H9 (cell line): Measurements from ENCODE around the gene SPRY2. TPM values are rescaled to one million over a fixed set of nuclear protein-coding genes. Genes with fewer than 3 reads are reported as not detected.

Experiments used
- DNase-seq: peaks from one replicate; pipeline ENCODE4 v3.0.0-alpha.2; 2017
- H2AFZ ChIP-seq: one replicate; pipeline ENCODE4 v1.6.1; 2013; ENCODE audit warnings: mild to moderate bottlenecking, low read length, control low read depth, moderate library complexity
- H2AK5ac ChIP-seq: 2 replicates; pipeline ENCODE4 v1.6.1; 2013; ENCODE audit warnings: low read length, control low read depth, mixed read lengths; ENCODE audit not compliant: insufficient read length
- H2BK120ac ChIP-seq: one replicate; pipeline ENCODE4 v1.6.1; 2013; ENCODE audit warnings: low read depth, mild to moderate bottlenecking, low read length, control low read depth, inconsistent platforms; ENCODE audit not compliant: poor library complexity, severe bottlenecking
- H2BK12ac ChIP-seq: 2 replicates; pipeline ENCODE4 v1.6.1; 2013; ENCODE audit warnings: low read length, control low read depth, mixed read lengths, low read depth; ENCODE audit not compliant: insufficient read length
- H2BK15ac ChIP-seq: 2 replicates; pipeline ENCODE4 v1.6.1; 2013; ENCODE audit warnings: low read depth, low read length, control low read depth
- H2BK20ac ChIP-seq: one replicate; pipeline ENCODE4 v1.6.1; 2013; ENCODE audit warnings: low read depth, mild to moderate bottlenecking, low read length, control low read depth, inconsistent platforms; ENCODE audit not compliant: poor library complexity, severe bottlenecking
- H2BK5ac ChIP-seq: 2 replicates; pipeline ENCODE4 v1.6.1; 2013; ENCODE audit warnings: low read length, control low read depth, mixed read lengths; ENCODE audit not compliant: insufficient read length
- H3K14ac ChIP-seq: 2 replicates; pipeline ENCODE4 v1.6.1; 2013; ENCODE audit warnings: low read length, control low read depth; ENCODE audit not compliant: insufficient read depth
- H3K18ac ChIP-seq: 2 replicates; pipeline ENCODE4 v1.6.1; 2013; ENCODE audit warnings: low read depth, mild to moderate bottlenecking, mixed read lengths, low read length, control low read depth; ENCODE audit not compliant: insufficient read length
- H3K23ac ChIP-seq: 2 replicates; pipeline ENCODE4 v1.6.1; 2013; ENCODE audit warnings: low read length, control low read depth, mixed read lengths, low read depth; ENCODE audit not compliant: insufficient read length
- H3K23me2 ChIP-seq: 2 replicates; pipeline ENCODE4 v1.6.1; 2013; ENCODE audit warnings: low read depth, mild to moderate bottlenecking, mixed read lengths, low read length, control low read depth; ENCODE audit not compliant: insufficient read length, poor library complexity, severe bottlenecking
- H3K27ac ChIP-seq: 2 replicates; pipeline ENCODE4 v1.5.1; 2013; ENCODE audit warnings: low read length, control low read depth, mixed read lengths, low read depth; ENCODE audit not compliant: insufficient read length
- H3K27me3 ChIP-seq: 2 replicates; pipeline ENCODE4 v1.6.1; 2013; ENCODE audit warnings: low read length, control low read depth, inconsistent platforms; ENCODE audit not compliant: insufficient read depth
- H3K4ac ChIP-seq: 2 replicates; pipeline ENCODE4 v1.6.1; 2013; ENCODE audit warnings: low read depth, mild to moderate bottlenecking, control low read depth, inconsistent platforms, low read length, moderate library complexity
- H3K4me1 ChIP-seq: 2 replicates; pipeline ENCODE4 v1.6.1; 2013; ENCODE audit warnings: low read length, control low read depth, inconsistent platforms; ENCODE audit not compliant: insufficient read depth
- H3K4me2 ChIP-seq: 2 replicates; pipeline ENCODE4 v1.6.1; 2013; ENCODE audit warnings: low read length, control low read depth, mixed read lengths; ENCODE audit not compliant: insufficient read length, insufficient read depth
- H3K56ac ChIP-seq: 2 replicates; pipeline ENCODE4 v1.6.1; 2013; ENCODE audit warnings: low read depth, mild to moderate bottlenecking, mixed read lengths, low read length, control low read depth; ENCODE audit not compliant: insufficient read length
- H3K79me1 ChIP-seq: 2 replicates; pipeline ENCODE4 v1.6.1; 2013; ENCODE audit warnings: low read depth, mild to moderate bottlenecking, moderate library complexity, low read length, control low read depth, inconsistent platforms; ENCODE audit not compliant: insufficient read depth, poor library complexity, severe bottlenecking
- H3K79me2 ChIP-seq: 2 replicates; pipeline ENCODE4 v1.6.1; 2013; ENCODE audit warnings: low read length, control low read depth, inconsistent platforms; ENCODE audit not compliant: insufficient read depth
- H3K9ac ChIP-seq: 2 replicates; pipeline ENCODE4 v1.6.1; 2013; ENCODE audit warnings: low read length, control low read depth, mixed read lengths; ENCODE audit not compliant: insufficient read length; ENCODE audit errors: extremely low read depth
- H3K9me3 ChIP-seq: one replicate; pipeline ENCODE4 v1.6.1; 2013; ENCODE audit warnings: low read depth, low read length, inconsistent platforms; ENCODE audit not compliant: control insufficient read depth
- H3T11ph ChIP-seq: one replicate; pipeline ENCODE4 v1.6.1; 2013; ENCODE audit warnings: mild to moderate bottlenecking, low read length, control low read depth, inconsistent platforms
- H4K20me1 ChIP-seq: one replicate; pipeline ENCODE4 v1.6.1; 2013; ENCODE audit not compliant: control insufficient read depth, insufficient read length, insufficient read depth
- H4K5ac ChIP-seq: 2 replicates; pipeline ENCODE4 v1.6.1; 2013; ENCODE audit warnings: low read depth, mild to moderate bottlenecking, mixed read lengths, low read length, control low read depth; ENCODE audit not compliant: insufficient read length
- H4K8ac ChIP-seq: replicated peaks from 2 replicates; pipeline ENCODE4 v1.6.1; 2013; ENCODE audit warnings: low read length, control low read depth, mixed read lengths, low read depth; ENCODE audit not compliant: insufficient read length
- H4K91ac ChIP-seq: 2 replicates; pipeline ENCODE4 v1.6.1; 2013; ENCODE audit warnings: low read depth, mild to moderate bottlenecking, moderate library complexity, mixed read lengths, low read length, control low read depth; ENCODE audit not compliant: insufficient read length
- H3K27ac Mint-ChIP-seq, 3 experiments: 2 replicates in 2 of 3; 3 replicates in 1 of 3; pipeline ENCODE4 v1.8.0; 2020 to 2021; ENCODE audit warnings: mixed read lengths in 3 of 3, mild to moderate bottlenecking in 1 of 3, moderate library complexity in 1 of 3
- H3K27me3 Mint-ChIP-seq: 2 replicates; pipeline ENCODE4 v1.8.0; 2021; ENCODE audit warnings: low read depth, mild to moderate bottlenecking, moderate library complexity, mixed read lengths
- H3K36me3 Mint-ChIP-seq, 3 experiments: 2 replicates in 2 of 3; 3 replicates in 1 of 3; pipeline ENCODE4 v1.8.0; 2020 to 2021; ENCODE audit warnings: low read depth in 3 of 3, mixed read lengths in 3 of 3; ENCODE audit not compliant: insufficient read depth in 1 of 3
- H3K4me1 Mint-ChIP-seq, 2 experiments: 2 replicates each; pipeline ENCODE4 v1.8.0; 2020; ENCODE audit warnings: mixed read lengths in 2 of 2
- H3K4me3 Mint-ChIP-seq, 2 experiments: 2 replicates in 1 of 2; 3 replicates in 1 of 2; pipeline ENCODE4 v1.8.0; 2020 to 2021; ENCODE audit warnings: mild to moderate bottlenecking in 2 of 2, mixed read lengths in 2 of 2, moderate library complexity in 1 of 2
- H3K9me3 Mint-ChIP-seq, 2 experiments: 2 replicates in 1 of 2; 3 replicates in 1 of 2; pipeline ENCODE4 v1.8.0; 2020; ENCODE audit warnings: mild to moderate bottlenecking in 2 of 2, mixed read lengths in 2 of 2, moderate library complexity in 1 of 2
- WGBS: extraction: QIAGEN DNeasy Blood & Tissue Kit; methylation state at CpG from one replicate; pipeline ENCODE4 v1.1.7; 2013; ENCODE audit warnings: missing lambda C conversion rate, low lambda C conversion rate, mixed read lengths; ENCODE audit not compliant: insufficient read length; ENCODE audit errors: extremely low coverage; 5-methylcytosine and 5-hydroxymethylcytosine counted together
- total RNA-seq: library from RNA; stranded (reverse); gene quantifications from 2 replicates; pipeline ENCODE4 v1.2.1, GENCODE V29; 2021
- TF ChIP-seq, protein P1 (sequence below): fragments of 200-600 bp; sonication (generic); conservative IDR thresholded peaks from 3 replicates; pipeline ENCODE4 v1.8.0; 2021; ENCODE audit warnings: antibody characterized with exemption, mild to moderate bottlenecking

Gene SPRY2
- total RNA-seq, 1 experiment from 2014 or later, result 56.4 TPM

DNA sequence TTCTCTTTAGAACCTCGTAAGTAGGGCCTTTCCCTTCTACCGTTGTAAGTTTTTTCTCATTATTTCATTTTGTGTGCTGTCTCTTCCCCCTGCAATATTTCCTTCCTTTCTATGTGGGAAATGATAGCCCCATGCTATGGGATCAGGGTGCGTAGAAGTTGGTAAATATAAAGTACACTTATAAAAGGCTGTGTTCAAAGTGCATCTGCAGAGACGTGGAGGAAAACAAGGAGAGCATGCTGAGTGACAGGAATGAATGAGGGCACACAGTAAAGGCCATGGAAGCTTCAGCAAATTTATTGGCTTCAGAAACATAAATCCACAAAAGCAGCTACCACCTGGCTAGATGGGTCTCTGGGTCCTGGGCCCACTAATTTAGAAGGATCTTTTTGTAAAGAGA is 21.6 kb upstream of the SPRY2 start:
- Histone ChIP-seq H4K5ac (no peak overlapping the region), H3K9me3 (no peaks in the 10 kb centered on the region), H2AFZ (no peak overlapping the region), H2BK5ac (no peak overlapping the region), H3K18ac (no peak overlapping the region), H2BK15ac (no peak overlapping the region), H3K23me2 (peaks cover 2% of the 10 kb centered on the region), H3K4ac (no peak overlapping the region), H3K79me2 (no peaks in the 10 kb centered on the region), H3K79me1 (no peaks in the 10 kb centered on the region), H3K14ac (no peak overlapping the region), H3K4me2 (no peak overlapping the region), H3K4me1 (peaks cover 5% of the 10 kb centered on the region; the same call in 1 of the 2 replicates), H4K20me1 (no peaks in the 10 kb centered on the region), H3K9ac (no peak overlapping the region), H3K27ac (no peak overlapping the region), H2BK12ac (no peak overlapping the region), H4K8ac (no peak overlapping the region), H3T11ph (no peak overlapping the region), H4K91ac (no peak overlapping the region), H3K56ac (no peak overlapping the region), H3K23ac (no peak overlapping the region), H2AK5ac (no peak overlapping the region), H3K27me3 (no peaks in the 10 kb centered on the region), H2BK120ac (no peak overlapping the region), H2BK20ac (no peak overlapping the region)
- Mint-ChIP-seq H3K9me3 (no peaks in the 10 kb centered on the region), H3K27ac (peak overlapping the region; percentile 18 to 65 (median 20); a peak in 2 of 7 replicates), H3K36me3 (peaks cover 0 to 2% (median 0%) of the 10 kb centered on the region in 3 experiments; a peak in 1 of 7 replicates), H3K4me1 (peaks cover 26 to 32% of the 10 kb centered on the region in 2 experiments), H3K27me3 (no peaks in the 10 kb centered on the region), H3K4me3 (no peak overlapping the region)
- TF ChIP-seq, protein P1, sequence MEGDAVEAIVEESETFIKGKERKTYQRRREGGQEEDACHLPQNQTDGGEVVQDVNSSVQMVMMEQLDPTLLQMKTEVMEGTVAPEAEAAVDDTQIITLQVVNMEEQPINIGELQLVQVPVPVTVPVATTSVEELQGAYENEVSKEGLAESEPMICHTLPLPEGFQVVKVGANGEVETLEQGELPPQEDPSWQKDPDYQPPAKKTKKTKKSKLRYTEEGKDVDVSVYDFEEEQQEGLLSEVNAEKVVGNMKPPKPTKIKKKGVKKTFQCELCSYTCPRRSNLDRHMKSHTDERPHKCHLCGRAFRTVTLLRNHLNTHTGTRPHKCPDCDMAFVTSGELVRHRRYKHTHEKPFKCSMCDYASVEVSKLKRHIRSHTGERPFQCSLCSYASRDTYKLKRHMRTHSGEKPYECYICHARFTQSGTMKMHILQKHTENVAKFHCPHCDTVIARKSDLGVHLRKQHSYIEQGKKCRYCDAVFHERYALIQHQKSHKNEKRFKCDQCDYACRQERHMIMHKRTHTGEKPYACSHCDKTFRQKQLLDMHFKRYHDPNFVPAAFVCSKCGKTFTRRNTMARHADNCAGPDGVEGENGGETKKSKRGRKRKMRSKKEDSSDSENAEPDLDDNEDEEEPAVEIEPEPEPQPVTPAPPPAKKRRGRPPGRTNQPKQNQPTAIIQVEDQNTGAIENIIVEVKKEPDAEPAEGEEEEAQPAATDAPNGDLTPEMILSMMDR, result no peak
- DNase-seq, result no peak
- no CpG with 5 or more reads among the region's 4 CpGs for WGBS
